Panc1 (cell line): ENCODE data around the gene CCDC89. TPM values are rescaled to one million over a fixed set of nuclear protein-coding genes. Genes with fewer than 3 reads are reported as not detected.

Experiments
- ATAC-seq: fragments of 200-7000 bp; cut with Tn5 transposase; 2 replicates; pipeline ENCODE4 v1.9.1; 2020; ENCODE audit warnings: mild to moderate bottlenecking, moderate library complexity
- BruUV-seq: library from RNA; stranded (reverse); fragments of 400-500 nt; replicated peaks from 2 replicates; lab custom pipeline; 2021; lab: Mats Ljungman, UMichigan
- CTCF ChIA-PET: fragments of 300-600 bp; sonication (Branson Sonifier 250); formaldehyde crosslinking; loops from one replicate; lab custom pipeline; 2022; ENCODE audit warnings: antibody characterized with exemption; lab: Charles Lee
- POLR2A ChIA-PET: fragments of 300-600 bp; sonication (Branson Sonifier 250); formaldehyde crosslinking; loops from one replicate; lab custom pipeline; 2022; ENCODE audit warnings: antibody characterized with exemption; lab: Charles Lee
- DNase-seq: peaks from one replicate; pipeline ENCODE4 v3.0.0-alpha.2; 2010; ENCODE audit warnings: low read depth, low spot score
- H3K27ac ChIP-seq: 2 replicates; pipeline ENCODE4 v1.5.1; 2011; ENCODE audit warnings: mild to moderate bottlenecking, low read length, inconsistent platforms
- H3K27me3 ChIP-seq: fragments of 200-500 bp; sonication (Bioruptor generic); 2 replicates; pipeline ENCODE4 v1.6.0; 2014; ENCODE audit warnings: low read length, inconsistent platforms; ENCODE audit not compliant: control insufficient read depth, insufficient read depth
- H3K36me3 ChIP-seq: fragments of 200-500 bp; sonication (Bioruptor generic); 2 replicates; pipeline ENCODE4 v1.5.1; 2014; ENCODE audit warnings: inconsistent platforms, mild to moderate bottlenecking, low read length, moderate library complexity; ENCODE audit not compliant: control insufficient read depth, insufficient read depth
- H3K4me1 ChIP-seq: 2 replicates; pipeline ENCODE4 v1.5.1; 2011; ENCODE audit warnings: inconsistent platforms, mild to moderate bottlenecking, low read length, moderate library complexity; ENCODE audit not compliant: control insufficient read depth, insufficient read depth
- H3K4me3 ChIP-seq, 2 experiments: 2 replicates each; pipeline ENCODE4 v1.5.1; 2011 to 2012; ENCODE audit warnings: low read depth in 2 of 2, low read length in 2 of 2, mild to moderate bottlenecking in 2 of 2, inconsistent platforms in 1 of 2, moderate library complexity in 1 of 2
- H3K9me3 ChIP-seq: fragments of 200-500 bp; sonication (Bioruptor generic); 2 replicates; pipeline ENCODE4 v1.5.1; 2014; ENCODE audit warnings: low read depth, mild to moderate bottlenecking, inconsistent platforms, low read length, moderate library complexity; ENCODE audit not compliant: control insufficient read depth, insufficient read depth
- CTCF ChIP-seq: fragments of 450-650 bp; IDR thresholded peaks from 2 replicates; pipeline ENCODE4 v1.5.1; 2017; ENCODE audit warnings: mild to moderate bottlenecking
- POLR2AphosphoS5 ChIP-seq: IDR thresholded peaks from 2 replicates; pipeline ENCODE4 v1.6.1; 2012; ENCODE audit warnings: mild to moderate bottlenecking, low read depth, low read length, moderate library complexity
- REST ChIP-seq, 2 experiments: IDR thresholded peaks; 2 replicates each; pipeline ENCODE4 v1.6.1; 2011 to 2012; ENCODE audit warnings: low read depth in 2 of 2, control low read depth in 1 of 2, low read length in 1 of 2, mild to moderate bottlenecking in 1 of 2, moderate library complexity in 1 of 2; ENCODE audit not compliant: insufficient read depth in 1 of 2
- SIN3A ChIP-seq: IDR thresholded peaks from 2 replicates; pipeline ENCODE4 v1.6.1; 2012; ENCODE audit warnings: low read depth, mild to moderate bottlenecking, low read length, moderate library complexity, borderline replicate concordance; ENCODE audit not compliant: insufficient read depth
- TCF7L2 ChIP-seq: IDR thresholded peaks from 2 replicates; pipeline ENCODE4 v1.6.1; 2011; ENCODE audit warnings: mild to moderate bottlenecking, low read depth, low read length, inconsistent platforms
- in situ Hi-C: cut with HindIII; loops from 2 replicates; pipeline ENCODE4 v1.10.0; 2016; ENCODE audit warnings: low sequenced_read_pairs, low pct_unique_long_range_greater_than_20kb
- intact Hi-C: fragments of 100-400 bp; cut with micrococcal nuclease; formaldehyde crosslinking; loops from one replicate; pipeline ENCODE4 v1.10.0; 2022; ENCODE audit not compliant: unreplicated experiment
- total RNA-seq: library from RNA; stranded (reverse); gene quantifications from one replicate; pipeline ENCODE4 v1.2.1, GENCODE V29; 2021; ENCODE audit not compliant: unreplicated experiment

The CCDC89 gene
- total RNA-seq, 1 experiment from 2014 or later: 1.7 TPM

- no peak overlapping the region for H3K4me3 ChIP-seq
- no peak for DNase-seq
- in situ Hi-C loops (no loop called here), intact Hi-C loops (no loop called here)
- ChIA-PET POLR2A (no interaction called here), CTCF (interaction anchor here (0.5 kb wide), 1 partner anchor 1075 kb away, joined by 4 read pairs; no protein-coding TSS in a partner anchor)
- peaks cover 12% of the 10 kb centered on the region for H3K36me3 ChIP-seq
- H3K9me3 ChIP-seq: no peaks in the 10 kb centered on the region
- peaks cover 6% of the 10 kb centered on the region for H3K4me1 ChIP-seq
- H3K27ac ChIP-seq: peak overlapping the region; percentile 11; the same call in 1 of the 2 replicates
- no peak for ATAC-seq
- TF ChIP-seq SIN3A (no peak), REST (IDR thresholded peaks at IDR 0.05; ENCODE audit: insufficient read depth in 1 of 2, low read depth in 2 of 2, low read length in 1 of 2) (no peak), CTCF (peak; percentile 72; the same call in 1 of the 2 replicates), TCF7L2 (no peak), POLR2AphosphoS5 (no peak)
- TSS peak; percentile 44 for BruUV-seq
- H3K27me3 ChIP-seq: no peaks in the 10 kb centered on the region
These were observed 8.5 kb upstream of the CCDC89 start for GRCh38 chr11:85694385-85694980.

DNA sequence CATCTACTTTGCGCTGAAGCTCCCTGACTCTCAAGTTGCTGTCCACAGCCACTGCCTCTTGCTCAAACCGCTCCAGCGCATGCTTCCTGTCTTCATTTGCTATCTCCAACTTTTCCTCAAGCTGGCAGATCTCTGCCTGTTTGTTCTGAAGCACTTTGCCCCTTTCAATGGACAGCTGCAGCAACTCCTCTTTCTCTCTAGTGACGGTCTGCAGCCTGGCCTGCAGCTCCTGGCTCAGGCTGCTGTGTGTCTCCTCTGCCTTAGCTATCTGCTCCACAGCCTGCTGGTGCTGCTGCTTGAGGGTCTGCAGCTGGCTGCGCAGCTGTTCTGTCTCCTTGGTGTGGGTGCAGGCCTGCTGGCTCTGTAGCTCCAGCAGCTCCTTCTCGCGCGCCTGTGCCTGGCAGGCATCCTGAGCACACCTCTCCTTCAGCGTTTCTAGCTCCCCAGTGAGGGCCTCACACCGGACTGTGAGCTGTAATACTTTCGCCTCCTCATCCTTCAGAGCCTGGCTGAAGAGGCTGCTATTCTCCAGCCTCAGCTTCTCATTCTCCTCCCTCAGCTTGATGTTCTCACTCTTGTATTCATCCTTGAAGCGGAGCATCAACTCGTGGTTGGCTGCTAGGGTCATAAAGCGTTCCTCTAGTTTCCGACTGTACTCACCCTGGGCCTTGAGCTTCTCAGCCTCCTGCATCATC lies 723 bp downstream of the CCDC89 start:
- no TSS peak for BruUV-seq

More for the DNA sequence above, 723 bp downstream of the CCDC89 start:
- 0 out of 2 replicates have a peak overlapping the region, but pooled peaks have one; percentile 48 for H3K27ac ChIP-seq
- DNase-seq (no peak), ATAC-seq (peak; percentile 40)
- in situ Hi-C loops: no loop called here
- H3K4me3 ChIP-seq: peak overlapping the region in 1 of 2 experiments; percentile 2; a peak in 1 of 4 replicates
- intact Hi-C loops: no loop called here
- ChIA-PET CTCF (interaction anchor here (0.6 kb wide), 2 partner anchors 71 to 1287 kb away, joined by 3 to 4 read pairs; no protein-coding TSS in a partner anchor), POLR2A (no interaction called here)
- no peaks in the 10 kb centered on the region for H3K36me3 ChIP-seq
- H3K9me3 ChIP-seq: no peaks in the 10 kb centered on the region
- no peaks in the 10 kb centered on the region for H3K27me3 ChIP-seq
- H3K4me1 ChIP-seq: peaks cover 23% of the 10 kb centered on the region
- TF ChIP-seq CTCF (no peak), TCF7L2 (no peak), SIN3A (no peak), REST (IDR thresholded peaks at IDR 0.05; ENCODE audit: insufficient read depth in 1 of 2, low read depth in 2 of 2, low read length in 1 of 2) (no peak), POLR2AphosphoS5 (no peak)
